ENCODE measurements around the gene STOX2.
A peak's percentile ranks its signal among the peaks of the same experiment; 100 is the strongest.
"Not testable (repeated sequence)": the region's sequence is repeated elsewhere in the genome, so short reads cannot be mapped to it uniquely, and the experiment has no call there.

The STOX2 gene

DNA sequence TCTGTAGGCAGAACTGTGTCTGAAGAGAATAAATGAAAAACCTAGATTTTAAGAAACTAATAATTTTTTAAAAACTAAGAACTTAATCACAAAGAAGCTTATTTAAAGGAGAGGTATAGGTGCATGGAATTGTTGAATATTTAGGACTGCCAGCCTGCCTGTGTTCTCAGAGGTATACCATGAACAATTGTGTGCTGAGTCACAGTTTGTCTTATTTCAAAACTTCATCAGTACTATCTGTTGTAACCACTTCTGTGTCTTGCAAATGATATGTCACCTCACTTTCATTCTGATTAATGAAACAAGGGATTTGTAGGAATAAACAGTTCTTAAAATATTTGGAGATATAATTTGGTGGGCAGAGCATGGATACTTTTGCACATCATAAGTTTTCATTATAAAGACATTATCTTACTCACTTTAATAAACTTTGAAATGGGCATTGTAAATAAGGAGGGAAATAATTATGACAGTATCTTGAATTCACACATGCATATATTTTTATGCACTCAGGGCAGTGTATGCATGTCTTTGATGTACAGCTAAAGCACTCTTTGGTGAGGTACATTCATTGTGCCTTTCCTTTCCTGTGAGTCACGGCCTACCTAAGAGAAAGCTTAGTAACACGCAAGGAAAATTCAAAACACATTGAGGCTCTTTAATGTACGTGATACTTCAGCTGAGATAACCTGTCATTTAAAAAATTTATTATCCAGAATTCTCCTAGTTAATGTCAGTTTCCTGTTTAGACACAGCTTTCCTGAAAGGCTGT lies 31.7 kb downstream of the STOX2 start:
- no peak for DNase-seq

- DNase-seq = no peak
Observed at GRCh38 chr4:183940864-183941263, 35.8 kb downstream of the STOX2 start.

GRCh38 chr4:183941964-183942363 lies 36.9 kb downstream of the STOX2 start:
- no peak for DNase-seq

DNA sequence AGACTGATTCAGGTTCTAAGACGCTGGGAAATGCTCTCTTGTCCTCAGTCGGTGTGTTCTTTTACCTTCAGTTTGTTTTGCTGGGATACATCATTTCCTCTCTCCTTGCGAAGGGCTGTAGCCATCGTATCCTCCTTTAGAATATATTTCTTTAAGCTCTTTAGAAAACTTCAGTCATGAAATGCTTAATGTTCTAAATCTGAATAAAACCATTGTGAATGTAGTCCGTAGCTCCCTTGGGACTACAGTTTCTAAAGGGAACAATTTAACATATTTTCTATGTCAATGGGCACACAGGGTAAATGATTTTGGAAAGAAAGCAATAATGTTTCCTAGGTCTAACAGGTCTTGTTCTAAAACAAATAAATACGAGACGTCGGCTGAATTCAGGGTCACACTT lies 40.6 kb downstream of the STOX2 start:
- no peak for DNase-seq

- DNase-seq = no peak
Observed at GRCh38 chr4:183950536-183950935, 45.4 kb downstream of the STOX2 start.

DNA sequence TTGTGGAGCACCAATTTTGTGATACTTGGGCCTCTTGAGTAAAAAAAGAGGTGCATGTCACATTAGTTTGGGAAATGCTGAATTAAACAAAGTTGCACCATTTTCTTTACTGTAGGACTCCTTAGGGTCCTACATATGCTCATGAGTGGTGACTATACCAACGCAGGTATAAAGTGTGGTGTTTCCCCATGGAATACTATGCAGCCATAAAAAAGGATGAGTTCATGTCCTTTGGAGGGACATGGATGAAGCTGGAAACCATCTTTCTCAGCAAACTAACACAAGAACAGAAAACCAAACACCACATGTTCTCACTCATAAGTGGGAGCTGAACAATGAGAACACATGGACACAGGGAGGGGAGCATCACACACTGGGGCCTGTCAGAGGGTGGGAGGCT lies 47.5 kb downstream of the STOX2 start:
- not testable (repeated sequence) for DNase-seq

DNA sequence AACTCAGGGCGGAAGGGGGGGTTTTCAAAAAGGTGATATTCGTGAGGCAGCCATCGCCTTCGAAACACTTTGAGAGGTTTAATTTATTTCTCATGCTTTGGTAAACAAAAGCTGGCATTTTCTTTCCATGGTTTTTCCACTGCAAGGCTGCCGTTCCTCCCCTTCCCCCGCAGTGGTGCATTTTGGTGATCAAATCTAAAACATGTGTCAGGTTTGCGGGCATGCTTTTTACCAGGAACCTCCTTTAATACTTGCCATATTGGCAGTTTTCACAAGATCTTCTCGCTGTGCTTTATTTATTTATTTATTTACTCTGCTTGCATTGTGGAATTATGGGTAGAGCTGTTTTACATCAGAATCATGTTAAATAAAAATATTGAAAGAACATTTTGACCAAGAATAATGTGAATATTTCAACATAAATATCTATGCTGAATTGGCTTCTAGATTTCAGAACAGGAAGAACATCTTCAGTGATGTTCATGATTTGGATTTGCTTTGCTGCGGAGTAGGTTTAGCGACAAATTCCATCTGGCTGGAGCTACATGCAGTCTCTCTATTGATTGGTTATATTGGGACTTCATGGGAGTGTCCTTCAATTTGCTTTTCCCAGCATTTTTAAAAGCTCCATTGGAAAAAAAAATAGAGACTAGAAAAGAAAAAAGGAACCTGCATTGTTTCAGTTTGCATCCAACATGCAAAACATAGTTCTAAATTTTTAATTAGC lies 54.4 kb downstream of the STOX2 start:
- no peak for DNase-seq

DNA sequence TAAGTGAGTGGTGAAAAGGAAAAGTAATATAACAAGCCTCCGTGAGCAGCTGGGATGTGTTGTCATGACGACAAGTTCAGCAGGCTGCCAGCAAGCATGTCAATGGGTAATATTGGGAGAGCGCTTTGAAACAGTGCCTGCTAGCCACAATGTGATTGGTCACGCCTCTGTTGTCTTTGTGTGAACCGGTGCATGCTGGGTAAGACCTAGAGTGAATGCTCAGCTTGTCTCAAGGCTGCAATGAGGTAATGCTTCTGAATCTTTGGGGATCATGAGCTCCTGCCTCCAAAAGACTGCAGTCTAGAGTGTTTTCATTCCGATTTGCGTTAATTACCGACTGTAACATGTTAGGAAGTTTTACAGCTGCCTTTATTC lies 54.9 kb downstream of the STOX2 start:
- DNase-seq = peak; percentile 36

DNA sequence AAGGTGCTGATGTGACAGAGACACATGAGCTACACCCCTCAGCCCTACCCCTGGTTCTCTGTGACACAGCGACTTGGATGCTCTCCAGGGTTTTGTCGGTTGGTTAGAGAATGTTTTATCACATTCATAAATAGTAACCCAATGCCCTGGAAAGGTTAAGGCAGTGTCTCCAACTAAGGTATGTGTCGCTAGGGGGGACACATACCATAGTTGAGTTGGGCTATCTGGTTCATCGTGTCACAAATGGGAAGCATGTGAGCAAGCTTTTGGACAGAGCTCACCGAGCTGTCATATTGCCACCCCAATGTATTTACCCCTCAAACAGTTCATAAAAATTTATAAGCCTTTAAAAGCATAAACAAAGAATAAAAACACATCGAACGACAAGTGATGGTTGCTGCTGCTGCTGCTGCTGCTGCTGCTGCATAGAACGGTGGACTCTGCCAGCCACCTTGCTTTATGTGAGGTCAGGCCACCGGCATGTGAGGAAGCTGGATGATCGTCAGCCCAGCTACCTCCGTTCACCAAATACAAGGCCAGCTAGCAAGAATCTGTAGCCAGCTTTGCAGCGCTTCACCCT lies 55.9 kb downstream of the STOX2 start:
- no peak for DNase-seq

- no peak for DNase-seq
Observed at GRCh38 chr4:183961795-183962194, 56.7 kb downstream of the STOX2 start.

- DNase-seq = no peak
Observed at GRCh38 chr4:183962419-183962818, 57.3 kb downstream of the STOX2 start.

- DNase-seq = no peak
Observed at GRCh38 chr4:183966371-183966770, 61.3 kb downstream of the STOX2 start.

DNA sequence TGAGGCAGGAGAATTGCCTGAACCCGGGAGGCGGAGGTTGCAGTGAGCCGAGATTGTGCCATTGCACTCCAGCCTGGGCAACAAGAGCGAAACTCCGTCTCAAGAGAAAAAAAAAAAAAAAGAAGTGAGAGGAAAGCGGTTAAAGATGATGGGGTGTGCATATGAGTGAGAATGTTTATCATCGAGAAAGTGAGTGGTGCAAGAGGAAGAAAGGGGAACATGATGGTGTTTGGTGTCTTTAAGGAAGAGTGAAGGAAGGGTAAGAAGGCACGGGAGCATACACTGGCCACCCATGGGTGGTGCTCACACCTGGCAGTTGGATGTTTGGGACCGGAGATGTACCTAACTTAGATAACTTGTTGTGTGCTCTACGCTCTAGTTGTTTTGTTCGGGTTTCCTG lies 62.2 kb downstream of the STOX2 start:
- DNase-seq = no peak

DNA sequence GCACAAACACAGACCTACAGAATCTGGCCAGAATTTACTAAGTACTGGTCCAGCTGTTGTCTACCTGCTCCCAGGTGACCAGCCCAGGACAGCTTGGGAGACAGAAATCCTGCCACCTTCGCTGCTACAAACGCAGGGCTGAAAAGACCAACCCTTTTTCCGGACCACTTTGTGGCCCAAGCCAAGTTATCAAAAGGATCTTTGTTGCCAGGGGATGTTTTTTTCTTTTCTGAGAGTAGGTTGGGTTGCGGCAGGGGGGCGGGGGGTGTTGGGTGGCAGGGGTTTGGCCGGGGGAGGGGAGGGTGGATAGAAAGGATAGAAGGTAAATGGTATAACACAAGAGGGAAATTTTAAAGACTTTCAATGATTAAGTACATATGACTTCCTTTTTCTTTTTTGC lies 63.4 kb downstream of the STOX2 start:
- DNase-seq = no peak

DNA sequence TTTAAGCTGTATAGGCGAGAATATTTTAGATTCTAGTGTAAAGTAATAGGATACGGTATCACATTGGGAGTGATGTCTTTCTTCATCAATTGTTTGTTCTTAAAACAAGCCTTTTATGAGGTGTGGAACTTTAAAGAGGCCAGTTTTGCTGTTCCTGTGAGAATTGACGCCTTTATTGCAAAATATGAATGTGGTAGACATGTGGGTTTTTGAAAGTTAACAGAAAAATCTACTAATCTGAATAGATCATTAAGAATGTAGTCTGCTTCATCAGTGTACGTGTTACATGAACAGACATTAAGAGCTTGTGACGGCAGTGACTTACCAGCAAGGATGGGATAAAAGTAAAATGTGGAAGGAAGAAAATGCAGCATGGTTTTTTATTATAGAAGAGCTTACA lies 63.8 kb downstream of the STOX2 start:
- no peak for DNase-seq

DNA sequence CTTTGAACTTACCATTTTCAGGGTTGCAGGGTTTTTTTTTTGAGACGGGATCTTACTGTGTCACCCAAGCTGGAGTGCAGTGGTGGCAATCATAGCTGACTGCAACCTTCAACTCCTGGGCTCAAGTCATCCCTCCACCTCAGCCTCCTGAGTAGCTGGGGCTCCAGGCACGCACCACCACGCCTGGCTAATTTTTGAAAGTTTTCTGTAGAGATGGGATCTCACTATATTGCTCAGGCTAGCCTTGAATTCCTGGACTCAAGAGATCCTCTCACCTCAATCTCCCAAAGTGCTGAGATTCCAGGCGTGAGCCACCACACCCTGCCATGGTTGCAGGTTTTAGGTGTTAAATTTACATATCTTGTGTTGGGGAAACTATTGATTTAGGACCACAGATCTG lies 64.5 kb downstream of the STOX2 start:
- DNase-seq = no peak

DNA sequence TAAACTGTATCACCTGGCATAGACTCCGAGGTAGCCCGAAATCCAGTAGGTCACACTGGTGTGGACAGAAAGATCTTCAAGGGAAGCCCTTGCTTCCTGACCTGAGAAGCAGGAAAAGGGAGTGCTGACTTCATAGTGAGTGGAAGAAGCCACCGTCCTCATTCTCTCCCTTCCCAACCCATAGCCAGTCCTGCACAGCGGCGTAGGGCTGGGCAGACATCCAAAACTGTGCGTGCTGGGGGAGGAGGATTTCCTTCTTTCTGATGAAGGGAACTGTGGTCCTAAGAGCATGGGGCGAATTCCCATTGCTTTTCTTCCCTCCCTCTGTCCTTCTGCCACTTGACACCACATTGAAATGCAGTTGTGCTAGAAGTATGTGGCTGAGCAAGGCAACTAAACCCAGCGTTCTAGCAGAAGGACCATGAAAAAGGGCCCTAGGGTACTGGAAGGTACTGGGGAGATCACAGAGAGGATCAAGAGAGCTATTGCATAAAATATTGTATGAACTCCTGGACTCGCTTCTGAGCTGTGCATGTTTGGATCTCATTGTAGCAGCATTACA lies 66.9 kb downstream of the STOX2 start:
- no peak for DNase-seq

- DNase-seq = no peak
Observed at GRCh38 chr4:183977707-183978106, 72.6 kb downstream of the STOX2 start.

GRCh38 chr4:183984566-183984965 lies 79.5 kb downstream of the STOX2 start:
- no peak for DNase-seq

GRCh38 chr4:183985786-183986185 lies 80.7 kb downstream of the STOX2 start:
- DNase-seq = no peak

GRCh38 chr4:183986291-183986970 lies 81.3 kb downstream of the STOX2 start:
- DNase-seq = no peak

DNA sequence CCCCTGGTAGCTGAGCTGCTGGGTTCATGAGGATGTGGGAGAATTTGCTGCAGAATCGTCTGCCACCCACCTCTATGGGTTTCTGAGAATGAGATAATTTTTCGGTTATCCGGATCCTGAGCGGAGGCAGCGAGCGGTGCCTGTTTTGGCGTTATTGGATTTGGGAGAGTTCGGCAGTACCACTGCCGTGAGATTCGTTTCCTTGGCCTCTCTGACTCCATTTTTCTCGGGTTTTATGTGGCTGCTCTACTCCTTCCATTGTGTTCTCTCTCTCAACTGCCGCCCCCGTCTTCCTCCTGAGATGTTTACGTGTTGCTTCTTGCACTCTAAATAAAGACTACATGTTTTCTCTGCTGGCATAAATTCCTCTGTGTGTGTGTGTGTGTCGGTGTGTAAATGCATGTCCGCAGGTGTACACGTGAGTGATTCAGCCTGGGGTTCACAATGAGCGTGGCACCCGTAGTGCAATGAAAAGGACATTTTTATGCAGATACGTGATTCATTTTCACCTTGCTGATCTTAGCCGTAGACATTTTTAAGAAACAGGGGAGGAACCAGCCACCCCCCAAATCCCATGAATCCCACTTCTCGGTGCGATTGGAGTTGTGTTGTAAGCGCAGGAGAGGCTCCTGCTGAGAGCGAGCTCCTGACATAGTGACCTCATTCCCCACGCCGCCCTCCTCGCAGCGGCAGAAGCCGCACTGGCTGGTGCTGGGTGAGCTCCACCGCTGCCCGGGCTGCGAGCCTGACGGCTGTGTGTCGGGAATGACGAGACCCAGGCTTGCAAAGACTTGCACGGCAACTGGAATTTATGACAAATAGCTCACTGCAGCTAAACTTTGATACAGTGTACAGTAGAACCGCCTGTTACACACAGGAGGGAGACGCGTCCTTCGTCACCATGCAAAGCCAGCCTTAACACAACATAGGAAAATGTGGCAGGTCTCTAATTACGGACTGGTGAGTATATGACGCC lies 82.2 kb downstream of the STOX2 start:
- peak; percentile 80 for DNase-seq

All from EL (cell line).